Endometrium (tissue), 2 donors: ENCODE results near the gene PIEZO2.
"Not testable (repeated sequence)": the region's sequence is repeated elsewhere in the genome, so short reads cannot be mapped to it uniquely, and the experiment has no call there.

Experiments
- FAIRE-seq: peaks from 2 replicates; lab custom pipeline; 2012; peaks lifted over from hg19 to GRCh38; lab: Jason Lieb, UNC
- donor health status: control.
- donor health status: control.

Gene PIEZO2

GRCh38 chr18:11148680-11149440 is 509 bp downstream of the PIEZO2 start:
- no peak for FAIRE-seq

GRCh38 chr18:11147962-11148679 is 1.2 kb downstream of the PIEZO2 start:
- FAIRE-seq: no peak

GRCh38 chr18:11147371-11147951 is 1.9 kb downstream of the PIEZO2 start:
- no peak for FAIRE-seq

- no peak for FAIRE-seq
Measured at GRCh38 chr18:11146947-11147345, 2.4 kb downstream of the PIEZO2 start.

GRCh38 chr18:11146238-11146946 is 3.0 kb downstream of the PIEZO2 start:
- no peak for FAIRE-seq

- no peak for FAIRE-seq
Measured at GRCh38 chr18:11145413-11146191, 3.8 kb downstream of the PIEZO2 start.

- no peak for FAIRE-seq
Measured at GRCh38 chr18:11137400-11137799, 12.0 kb downstream of the PIEZO2 start.

GRCh38 chr18:11136241-11136640 is 13.1 kb downstream of the PIEZO2 start:
- no peak for FAIRE-seq

- FAIRE-seq: no peak
Measured at GRCh38 chr18:11134940-11135339, 14.4 kb downstream of the PIEZO2 start.

GRCh38 chr18:11129059-11129458 is 20.3 kb downstream of the PIEZO2 start:
- not testable (repeated sequence) for FAIRE-seq

- FAIRE-seq: no peak
Measured at GRCh38 chr18:11125492-11126315, 23.7 kb downstream of the PIEZO2 start.

- no peak for FAIRE-seq
Measured at GRCh38 chr18:11124054-11124453, 25.3 kb downstream of the PIEZO2 start.

GRCh38 chr18:11121443-11121849 is 27.9 kb downstream of the PIEZO2 start:
- FAIRE-seq: no peak

GRCh38 chr18:11119959-11120587 is 29.3 kb downstream of the PIEZO2 start:
- FAIRE-seq: no peak

- FAIRE-seq: no peak
Measured at GRCh38 chr18:11119550-11119949, 29.8 kb downstream of the PIEZO2 start.

GRCh38 chr18:11118051-11118766 is 31.2 kb downstream of the PIEZO2 start:
- FAIRE-seq: no peak

- no peak for FAIRE-seq
Measured at GRCh38 chr18:11115276-11115675, 34.1 kb downstream of the PIEZO2 start.

GRCh38 chr18:11114653-11115052 is 34.7 kb downstream of the PIEZO2 start:
- FAIRE-seq: no peak

GRCh38 chr18:11113937-11114336 is 35.4 kb downstream of the PIEZO2 start:
- FAIRE-seq: no peak
